Measurements from ENCODE around the gene ATXN1. TPM values are rescaled to one million over a fixed set of nuclear protein-coding genes. Genes with fewer than 3 reads are reported as not detected.

The ATXN1 gene
- total RNA-seq, 1 donor from 2014 or later = 64.5 TPM

DNA sequence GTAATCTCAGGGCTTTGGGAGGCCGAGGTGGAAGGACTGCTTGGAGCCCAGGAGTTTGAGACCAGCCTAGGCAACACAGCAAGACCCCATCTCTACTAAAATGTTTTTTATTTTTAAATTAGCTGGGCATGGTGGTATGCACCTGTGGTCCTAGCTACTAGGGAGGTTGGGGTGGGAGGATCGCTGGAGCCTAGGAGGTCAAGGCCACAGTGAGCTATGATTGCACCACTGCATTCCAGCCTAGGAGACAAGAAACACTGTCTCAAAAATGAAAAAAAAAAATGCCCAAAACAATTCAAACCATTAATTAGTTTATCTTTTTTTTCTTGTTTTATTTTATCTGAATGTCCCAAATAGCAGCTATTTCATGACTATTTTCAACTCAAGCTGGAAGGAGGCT lies 437.1 kb downstream of the ATXN1 start:
- peaks cover 52% of the 10 kb centered on the region for H3K4me1 Mint-ChIP-seq (ENCODE audit: low read depth)
- H3K27ac Mint-ChIP-seq (ENCODE audit: unreplicated experiment) = no peak overlapping the region
- H3K4me3 Mint-ChIP-seq (ENCODE audit: unreplicated experiment) = no peak overlapping the region
- H3K27me3 Mint-ChIP-seq (ENCODE audit: low read depth) = no peaks in the 10 kb centered on the region
- H3K36me3 Mint-ChIP-seq (ENCODE audit: low read depth) = peaks cover 19% of the 10 kb centered on the region
- H3K9me3 Mint-ChIP-seq (ENCODE audit: low read depth) = no peaks in the 10 kb centered on the region
- TF ChIP-seq, protein P1, sequence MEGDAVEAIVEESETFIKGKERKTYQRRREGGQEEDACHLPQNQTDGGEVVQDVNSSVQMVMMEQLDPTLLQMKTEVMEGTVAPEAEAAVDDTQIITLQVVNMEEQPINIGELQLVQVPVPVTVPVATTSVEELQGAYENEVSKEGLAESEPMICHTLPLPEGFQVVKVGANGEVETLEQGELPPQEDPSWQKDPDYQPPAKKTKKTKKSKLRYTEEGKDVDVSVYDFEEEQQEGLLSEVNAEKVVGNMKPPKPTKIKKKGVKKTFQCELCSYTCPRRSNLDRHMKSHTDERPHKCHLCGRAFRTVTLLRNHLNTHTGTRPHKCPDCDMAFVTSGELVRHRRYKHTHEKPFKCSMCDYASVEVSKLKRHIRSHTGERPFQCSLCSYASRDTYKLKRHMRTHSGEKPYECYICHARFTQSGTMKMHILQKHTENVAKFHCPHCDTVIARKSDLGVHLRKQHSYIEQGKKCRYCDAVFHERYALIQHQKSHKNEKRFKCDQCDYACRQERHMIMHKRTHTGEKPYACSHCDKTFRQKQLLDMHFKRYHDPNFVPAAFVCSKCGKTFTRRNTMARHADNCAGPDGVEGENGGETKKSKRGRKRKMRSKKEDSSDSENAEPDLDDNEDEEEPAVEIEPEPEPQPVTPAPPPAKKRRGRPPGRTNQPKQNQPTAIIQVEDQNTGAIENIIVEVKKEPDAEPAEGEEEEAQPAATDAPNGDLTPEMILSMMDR (IDR thresholded peaks at IDR 0.05) = no peak
- DNase-seq (ENCODE audit: low spot score) = no peak

DNA sequence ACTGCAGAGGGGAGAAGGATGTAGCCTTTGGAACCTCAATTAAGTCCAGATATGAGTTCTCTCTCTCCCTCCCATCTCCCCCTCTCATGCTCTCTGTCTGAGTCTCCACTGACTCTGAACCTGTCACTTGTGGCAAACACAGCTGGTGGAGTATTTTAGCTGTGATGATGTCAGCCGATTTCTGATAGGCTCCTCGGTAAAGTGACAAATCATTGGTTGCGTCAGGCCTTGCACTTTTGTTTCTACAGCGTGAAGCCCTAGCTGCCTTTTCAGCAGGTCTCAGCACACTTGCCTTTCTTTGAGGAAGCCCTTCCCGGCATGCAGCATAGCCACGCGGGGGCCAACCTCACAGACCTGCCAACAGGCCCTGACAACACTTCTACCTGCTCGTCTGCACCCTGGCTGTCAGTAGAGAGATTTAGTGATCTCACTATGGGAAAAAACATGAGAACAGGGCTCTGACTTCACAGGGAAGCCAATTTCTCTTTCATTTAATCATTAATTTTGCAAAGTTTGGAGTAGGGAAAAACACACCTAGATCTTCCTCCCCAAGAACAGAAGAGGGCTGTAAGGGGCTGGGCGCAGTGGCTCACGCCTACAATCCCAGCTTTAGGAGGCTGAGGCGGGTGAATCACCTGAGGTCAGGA lies 438.5 kb downstream of the ATXN1 start:
- Mint-ChIP-seq H3K36me3 (ENCODE audit: low read depth) (peaks cover 16% of the 10 kb centered on the region), H3K27ac (ENCODE audit: unreplicated experiment) (no peak overlapping the region), H3K4me3 (ENCODE audit: unreplicated experiment) (no peak overlapping the region)

DNA sequence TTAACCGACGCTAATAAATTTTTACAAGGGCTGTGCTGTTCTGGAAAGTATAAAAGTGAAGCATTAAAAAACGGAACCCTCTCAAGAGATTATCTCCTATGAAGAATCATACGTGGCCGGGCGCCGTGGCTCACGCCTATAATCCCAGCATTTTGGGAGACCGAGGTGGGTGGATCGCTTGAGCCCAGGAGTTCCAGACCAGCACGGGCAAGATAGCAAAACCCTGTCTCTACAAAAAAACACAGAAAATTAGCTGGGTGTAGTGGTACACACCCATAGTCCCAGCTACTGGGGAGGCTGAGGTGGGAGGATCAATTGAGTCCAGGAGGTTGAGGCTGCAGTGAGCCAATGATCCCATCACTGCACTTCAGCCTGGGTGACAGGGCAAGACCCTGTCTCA lies 439.4 kb downstream of the ATXN1 start:
- Mint-ChIP-seq H3K4me3 (ENCODE audit: unreplicated experiment) (no peak overlapping the region), H3K27me3 (ENCODE audit: low read depth) (no peaks in the 10 kb centered on the region), H3K27ac (ENCODE audit: unreplicated experiment) (peak overlapping the region; percentile 27), H3K9me3 (ENCODE audit: low read depth) (no peaks in the 10 kb centered on the region), H3K4me1 (ENCODE audit: low read depth) (peaks cover 72% of the 10 kb centered on the region), H3K36me3 (ENCODE audit: low read depth) (peaks cover 13% of the 10 kb centered on the region)
- no peak for DNase-seq (ENCODE audit: low spot score)
- TF ChIP-seq, protein P1 (IDR thresholded peaks at IDR 0.05) = no peak

More for the DNA sequence above, 438.5 kb downstream of the ATXN1 start:
- TF ChIP-seq, protein P1 (IDR thresholded peaks at IDR 0.05) = no peak
- Mint-ChIP-seq H3K27me3 (ENCODE audit: low read depth) (no peaks in the 10 kb centered on the region), H3K4me1 (ENCODE audit: low read depth) (peaks cover 66% of the 10 kb centered on the region), H3K9me3 (ENCODE audit: low read depth) (no peaks in the 10 kb centered on the region)
- DNase-seq (ENCODE audit: low spot score) = no peak

DNA sequence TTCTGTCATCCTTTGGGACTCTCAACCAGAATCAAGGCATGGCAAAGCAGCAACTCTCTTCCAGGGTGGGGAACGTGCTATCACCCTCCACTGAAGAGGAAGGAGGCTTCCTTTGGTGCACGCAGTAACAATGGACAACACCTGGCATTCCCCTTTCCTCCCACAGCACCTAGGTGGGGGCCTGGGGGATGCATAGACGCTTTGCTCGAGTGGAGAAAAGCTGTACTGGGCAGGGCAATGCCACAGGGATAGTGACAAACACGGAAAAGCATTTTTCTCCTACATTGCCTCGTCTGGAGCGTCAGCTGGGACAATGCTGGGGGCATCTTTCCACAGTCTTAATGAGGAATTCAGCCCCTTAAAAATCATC lies 439.9 kb downstream of the ATXN1 start:
- Mint-ChIP-seq H3K27ac (ENCODE audit: unreplicated experiment) (peak overlapping the region; percentile 96), H3K27me3 (ENCODE audit: low read depth) (no peaks in the 10 kb centered on the region), H3K9me3 (ENCODE audit: low read depth) (no peaks in the 10 kb centered on the region), H3K4me1 (ENCODE audit: low read depth) (peaks cover 76% of the 10 kb centered on the region), H3K36me3 (ENCODE audit: low read depth) (peaks cover 8% of the 10 kb centered on the region), H3K4me3 (ENCODE audit: unreplicated experiment) (no peak overlapping the region)
- TF ChIP-seq, protein P1 (IDR thresholded peaks at IDR 0.05) = no peak
- no peak for DNase-seq (ENCODE audit: low spot score)

DNA sequence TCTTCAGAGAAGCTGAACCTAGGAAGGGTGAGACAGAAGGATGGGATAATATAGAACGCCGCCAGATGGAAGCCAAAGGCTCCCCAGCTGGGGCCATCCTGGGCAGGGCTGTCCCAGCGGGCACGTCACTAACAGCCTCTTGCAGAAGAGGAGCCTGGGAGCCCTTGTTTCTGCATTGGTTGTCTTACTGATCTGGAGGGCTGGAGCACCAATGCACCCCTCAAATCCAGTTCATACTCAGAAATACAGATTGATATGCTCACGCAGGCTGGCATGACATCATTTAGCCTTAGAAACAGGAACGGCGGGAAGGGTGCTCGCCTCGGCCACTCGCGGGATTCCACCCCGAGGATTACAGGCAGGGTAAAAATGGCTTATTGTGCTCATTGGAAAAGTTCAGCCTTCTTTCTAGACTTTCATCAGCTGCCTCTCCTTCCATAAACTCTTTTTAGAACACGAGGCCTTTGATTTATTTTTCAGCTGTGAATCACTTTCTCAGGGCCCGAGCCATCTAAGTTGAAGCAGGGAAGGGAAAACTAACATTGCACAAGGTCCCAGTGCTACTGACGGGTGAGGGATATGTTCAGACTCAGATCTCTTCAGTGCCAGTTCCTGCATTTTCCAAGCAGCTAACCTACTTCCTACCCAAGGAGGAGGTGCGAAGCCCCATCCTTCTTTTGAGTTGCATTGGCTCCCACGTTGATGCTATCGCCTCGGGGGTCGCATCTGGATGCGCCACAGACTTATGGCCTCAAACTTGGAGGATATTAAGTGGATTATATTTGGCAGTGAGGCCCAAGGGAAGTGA lies 440.5 kb downstream of the ATXN1 start:
- H3K9me3 Mint-ChIP-seq (ENCODE audit: low read depth) = no peaks in the 10 kb centered on the region
- TF ChIP-seq, protein P1 (IDR thresholded peaks at IDR 0.05) = no peak
- peak overlapping the region; percentile 96 for H3K27ac Mint-ChIP-seq (ENCODE audit: unreplicated experiment)
- peaks cover 76% of the 10 kb centered on the region for H3K4me1 Mint-ChIP-seq (ENCODE audit: low read depth)
- H3K36me3 Mint-ChIP-seq (ENCODE audit: low read depth) = peaks cover 5% of the 10 kb centered on the region
- H3K27me3 Mint-ChIP-seq (ENCODE audit: low read depth) = no peaks in the 10 kb centered on the region
- DNase-seq (ENCODE audit: low spot score) = no peak
- peak overlapping the region; percentile 46 for H3K4me3 Mint-ChIP-seq (ENCODE audit: unreplicated experiment)

Data from chondrocyte (in vitro differentiated cells).